Parathyroid adenoma (tissue), 2 donors: ENCODE results near the gene LMAN1.

Experiments used
- H2AFZ ChIP-seq: fragments of 300-600 bp; sonication (generic); one replicate; pipeline ENCODE4 v1.7.0; 2017; ENCODE audit warnings: antibody characterized with exemption, mild to moderate bottlenecking
- H3K27ac ChIP-seq: fragments of 300-600 bp; sonication (generic); one replicate; pipeline ENCODE4 v1.7.0; 2017
- H3K27me3 ChIP-seq: fragments of 300-600 bp; sonication (generic); one replicate; pipeline ENCODE4 v1.7.0; 2017; ENCODE audit warnings: low read length; ENCODE audit not compliant: control insufficient read depth, insufficient read depth
- H3K36me3 ChIP-seq: fragments of 300-600 bp; sonication (generic); one replicate; pipeline ENCODE4 v1.7.0; 2017; ENCODE audit warnings: low read length; ENCODE audit not compliant: control insufficient read depth, insufficient read depth
- H3K4me1 ChIP-seq: fragments of 300-600 bp; sonication (generic); one replicate; pipeline ENCODE4 v1.7.0; 2017; ENCODE audit warnings: control low read depth
- H3K4me2 ChIP-seq: fragments of 300-600 bp; sonication (generic); one replicate; pipeline ENCODE4 v1.7.0; 2017; ENCODE audit warnings: low read length
- H3K4me3 ChIP-seq: fragments of 300-600 bp; sonication (generic); one replicate; pipeline ENCODE4 v1.7.0; 2017; ENCODE audit warnings: low read depth, low read length
- H3K79me2 ChIP-seq: fragments of 300-600 bp; sonication (generic); one replicate; pipeline ENCODE4 v1.7.0; 2017; ENCODE audit warnings: control low read depth
- H3K9ac ChIP-seq: fragments of 300-600 bp; sonication (generic); one replicate; pipeline ENCODE4 v1.7.0; 2017; ENCODE audit warnings: mild to moderate bottlenecking
- H3K9me3 ChIP-seq: fragments of 300-600 bp; sonication (generic); one replicate; pipeline ENCODE4 v1.7.0; 2017; ENCODE audit warnings: low read length; ENCODE audit not compliant: control insufficient read depth
- CTCF ChIP-seq: fragments of 300-600 bp; sonication (generic); IDR thresholded peaks from one replicate; pipeline ENCODE4 v1.7.0; 2017; ENCODE audit warnings: antibody characterized with exemption, mild to moderate bottlenecking
- donor health status: primary hyperparathyroidism.

Gene LMAN1

GRCh38 chr18:59385191-59385590 lies 26.1 kb upstream of the LMAN1 start:
- H3K27ac ChIP-seq, result no peak overlapping the region
- no peak overlapping the region for H3K4me3 ChIP-seq
- no peaks in the 10 kb centered on the region for H3K27me3 ChIP-seq
- no peaks in the 10 kb centered on the region for H3K4me1 ChIP-seq
- no peak overlapping the region for H3K9ac ChIP-seq
- no peak overlapping the region for H2AFZ ChIP-seq
- no peak overlapping the region for H3K4me2 ChIP-seq
- H3K79me2 ChIP-seq, result no peaks in the 10 kb centered on the region
- H3K36me3 ChIP-seq, result no peaks in the 10 kb centered on the region
- no peaks in the 10 kb centered on the region for H3K9me3 ChIP-seq
- no peak for TF ChIP-seq CTCF

GRCh38 chr18:59383851-59384250 lies 24.8 kb upstream of the LMAN1 start:
- no peaks in the 10 kb centered on the region for H3K4me1 ChIP-seq
- peaks cover 4% of the 10 kb centered on the region for H3K9me3 ChIP-seq
- no peaks in the 10 kb centered on the region for H3K27me3 ChIP-seq
- H3K4me2 ChIP-seq, result no peak overlapping the region
- H3K79me2 ChIP-seq, result no peaks in the 10 kb centered on the region
- no peak for TF ChIP-seq CTCF
- H3K36me3 ChIP-seq, result no peaks in the 10 kb centered on the region
- no peak overlapping the region for H2AFZ ChIP-seq
- H3K27ac ChIP-seq, result no peak overlapping the region
- no peak overlapping the region for H3K9ac ChIP-seq
- H3K4me3 ChIP-seq, result no peak overlapping the region

- Histone ChIP-seq H3K4me3 (no peak overlapping the region), H3K36me3 (no peaks in the 10 kb centered on the region), H3K4me2 (no peak overlapping the region), H3K79me2 (no peaks in the 10 kb centered on the region), H3K27me3 (no peaks in the 10 kb centered on the region), H2AFZ (no peak overlapping the region), H3K27ac (no peak overlapping the region), H3K9ac (no peak overlapping the region), H3K9me3 (peaks cover 4% of the 10 kb centered on the region), H3K4me1 (no peaks in the 10 kb centered on the region)
- no peak for TF ChIP-seq CTCF
Observed at GRCh38 chr18:59382383-59382782, 23.3 kb upstream of the LMAN1 start.

GRCh38 chr18:59381949-59382348 lies 22.9 kb upstream of the LMAN1 start:
- Histone ChIP-seq H3K79me2 (no peaks in the 10 kb centered on the region), H3K9me3 (peaks cover 4% of the 10 kb centered on the region), H3K27ac (no peak overlapping the region), H2AFZ (no peak overlapping the region), H3K27me3 (no peaks in the 10 kb centered on the region), H3K9ac (no peak overlapping the region), H3K4me3 (no peak overlapping the region), H3K36me3 (no peaks in the 10 kb centered on the region), H3K4me2 (no peak overlapping the region), H3K4me1 (no peaks in the 10 kb centered on the region)
- TF ChIP-seq CTCF, result no peak

- Histone ChIP-seq H3K79me2 (no peaks in the 10 kb centered on the region), H3K4me2 (peak overlapping the region; percentile 37), H3K27me3 (no peaks in the 10 kb centered on the region)
Observed at GRCh38 chr18:59380706-59381105, 21.6 kb upstream of the LMAN1 start.

More at GRCh38 chr18:59380706-59381105, 21.6 kb upstream of the LMAN1 start:
- Histone ChIP-seq H3K4me1 (no peaks in the 10 kb centered on the region), H3K9ac (no peak overlapping the region), H3K27ac (no peak overlapping the region), H3K4me3 (no peak overlapping the region), H3K36me3 (no peaks in the 10 kb centered on the region), H3K9me3 (peaks cover 4% of the 10 kb centered on the region), H2AFZ (no peak overlapping the region)
- no peak for TF ChIP-seq CTCF
